HG02943 (cell line): Measurements from ENCODE around the gene CLDN10.
"Not testable (repeated sequence)": the region's sequence is repeated elsewhere in the genome, so short reads cannot be mapped to it uniquely, and the experiment has no call there.

Experiments used
- ATAC-seq: cut with Tn5 transposase; IDR thresholded peaks from one replicate; pipeline ENCODE4 v1.9.1; 2021; ENCODE audit warnings: mild to moderate bottlenecking, low read depth, moderate library complexity; ENCODE audit not compliant: unreplicated experiment

CLDN10 gene

GRCh38 chr13:95540888-95541287 is 11.6 kb upstream of the CLDN10 start:
- no peak for ATAC-seq

- ATAC-seq, result no peak
Measured at GRCh38 chr13:95541308-95541707, 11.2 kb upstream of the CLDN10 start.

- ATAC-seq, result no peak
Measured at GRCh38 chr13:95541911-95542474, 10.5 kb upstream of the CLDN10 start.

GRCh38 chr13:95544293-95544692 is 8.2 kb upstream of the CLDN10 start:
- ATAC-seq, result no peak

GRCh38 chr13:95546919-95547318 is 5.6 kb upstream of the CLDN10 start:
- no peak for ATAC-seq

GRCh38 chr13:95547531-95548167 is 4.9 kb upstream of the CLDN10 start:
- ATAC-seq, result no peak

- no peak for ATAC-seq
Measured at GRCh38 chr13:95552208-95552538, 347 bp upstream of the CLDN10 start.

- ATAC-seq, result no peak
Measured at GRCh38 chr13:95553581-95554385, 1.3 kb downstream of the CLDN10 start.

- ATAC-seq, result no peak
Measured at GRCh38 chr13:95557013-95557412, 4.5 kb downstream of the CLDN10 start.

- no peak for ATAC-seq
Measured at GRCh38 chr13:95559100-95559499, 6.6 kb downstream of the CLDN10 start.

- no peak for ATAC-seq
Measured at GRCh38 chr13:95560387-95560786, 7.9 kb downstream of the CLDN10 start.

GRCh38 chr13:95564091-95564490 is 11.6 kb downstream of the CLDN10 start:
- ATAC-seq, result no peak

GRCh38 chr13:95564733-95565291 is 12.3 kb downstream of the CLDN10 start:
- ATAC-seq, result no peak

GRCh38 chr13:95565758-95566157 is 13.2 kb downstream of the CLDN10 start:
- ATAC-seq, result not testable (repeated sequence)

- ATAC-seq, result no peak
Measured at GRCh38 chr13:95568131-95568530, 15.6 kb downstream of the CLDN10 start.

GRCh38 chr13:95570016-95570415 is 17.5 kb downstream of the CLDN10 start:
- no peak for ATAC-seq

- ATAC-seq, result no peak
Measured at GRCh38 chr13:95571941-95572340, 19.4 kb downstream of the CLDN10 start.

- ATAC-seq, result no peak
Measured at GRCh38 chr13:95573221-95573620, 20.7 kb downstream of the CLDN10 start.

GRCh38 chr13:95579303-95579702 is 26.8 kb downstream of the CLDN10 start:
- no peak for ATAC-seq

- ATAC-seq, result no peak
Measured at GRCh38 chr13:95585867-95586266, 33.3 kb downstream of the CLDN10 start.

GRCh38 chr13:95588134-95588533 is 35.6 kb downstream of the CLDN10 start:
- ATAC-seq, result no peak

GRCh38 chr13:95588721-95589120 is 36.2 kb downstream of the CLDN10 start:
- no peak for ATAC-seq
